ENCODE data around the gene DNAJC18.
A peak's percentile ranks its signal among the peaks of the same experiment; 100 is the strongest.

DNA sequence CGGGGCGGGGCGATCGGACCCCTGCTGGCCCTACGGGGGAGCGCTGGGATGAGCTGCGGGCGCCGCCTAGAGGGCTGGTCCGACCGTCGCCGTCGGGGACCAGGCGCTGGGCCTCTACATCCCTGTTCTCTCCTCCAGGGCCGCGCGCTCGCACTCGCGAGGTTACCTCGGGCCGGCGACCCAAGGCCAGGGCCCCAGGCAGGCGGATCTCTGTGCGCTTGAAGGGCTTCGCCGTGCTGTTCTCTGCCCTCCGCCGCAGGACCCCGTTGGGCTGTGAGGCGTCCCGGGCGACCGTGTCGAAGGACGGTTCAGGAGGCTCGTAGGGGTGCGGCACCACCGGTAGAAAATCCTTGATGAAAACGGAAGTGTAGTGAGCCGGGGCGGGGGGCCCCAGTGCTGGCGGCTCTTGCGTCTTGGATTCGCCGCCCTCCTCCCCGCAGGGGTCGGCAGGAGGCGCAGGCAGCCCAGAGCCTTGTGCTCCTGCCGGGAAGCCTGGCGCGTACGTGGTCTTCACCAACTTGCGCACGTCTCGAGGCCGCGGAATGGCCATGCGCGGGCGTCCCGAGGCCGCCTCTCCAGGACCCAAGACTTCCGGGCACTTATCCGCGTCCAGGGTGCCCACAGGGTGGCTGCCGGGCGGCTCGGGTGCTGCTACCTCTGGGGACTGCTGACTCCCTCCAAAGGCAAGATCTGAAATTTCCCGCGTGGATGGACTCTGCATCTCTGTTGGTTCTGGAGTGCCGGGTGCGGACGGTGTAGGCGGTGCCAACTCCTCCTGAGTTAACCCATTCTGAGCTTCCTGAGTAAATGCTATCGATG is 46.4 kb downstream of the DNAJC18 start:
- TF ChIP-seq, protein P1, sequence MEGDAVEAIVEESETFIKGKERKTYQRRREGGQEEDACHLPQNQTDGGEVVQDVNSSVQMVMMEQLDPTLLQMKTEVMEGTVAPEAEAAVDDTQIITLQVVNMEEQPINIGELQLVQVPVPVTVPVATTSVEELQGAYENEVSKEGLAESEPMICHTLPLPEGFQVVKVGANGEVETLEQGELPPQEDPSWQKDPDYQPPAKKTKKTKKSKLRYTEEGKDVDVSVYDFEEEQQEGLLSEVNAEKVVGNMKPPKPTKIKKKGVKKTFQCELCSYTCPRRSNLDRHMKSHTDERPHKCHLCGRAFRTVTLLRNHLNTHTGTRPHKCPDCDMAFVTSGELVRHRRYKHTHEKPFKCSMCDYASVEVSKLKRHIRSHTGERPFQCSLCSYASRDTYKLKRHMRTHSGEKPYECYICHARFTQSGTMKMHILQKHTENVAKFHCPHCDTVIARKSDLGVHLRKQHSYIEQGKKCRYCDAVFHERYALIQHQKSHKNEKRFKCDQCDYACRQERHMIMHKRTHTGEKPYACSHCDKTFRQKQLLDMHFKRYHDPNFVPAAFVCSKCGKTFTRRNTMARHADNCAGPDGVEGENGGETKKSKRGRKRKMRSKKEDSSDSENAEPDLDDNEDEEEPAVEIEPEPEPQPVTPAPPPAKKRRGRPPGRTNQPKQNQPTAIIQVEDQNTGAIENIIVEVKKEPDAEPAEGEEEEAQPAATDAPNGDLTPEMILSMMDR (IDR thresholded peaks at IDR 0.05; ENCODE audit: control extremely low read depth in 1 of 3, insufficient read depth in 1 of 3, low read depth in 1 of 3, low read length in 3 of 3): peak in 2 of 3 experiments; percentile 74 to 92; a peak in 3 of 4 replicates
- TF ChIP-seq SP1 (IDR thresholded peaks at IDR 0.05; ENCODE audit: low read depth, low read length) (no peak), POLR2A (IDR thresholded peaks at IDR 0.05; ENCODE audit: control extremely low read depth in 1 of 2, low read depth in 2 of 2, low read length in 2 of 2) (peak in 1 of 2 experiments; percentile 52; a peak in 2 of 3 replicates), RBBP5 (IDR thresholded peaks at IDR 0.05; ENCODE audit: borderline replicate concordance, low read depth, low read length) (0 out of 2 replicates have a peak, but pooled peaks have one; percentile 63), EP300 (IDR thresholded peaks at IDR 0.05; ENCODE audit: borderline replicate concordance in 1 of 2, low read depth in 2 of 2, low read length in 2 of 2) (peak in 1 of 2 experiments; percentile 3; a peak in 1 of 3 replicates), MAFK (IDR thresholded peaks at IDR 0.05; ENCODE audit: low read depth, low read length) (no peak), YY1 (IDR thresholded peaks at IDR 0.05; ENCODE audit: low read depth, low read length) (no peak), JUND (IDR thresholded peaks at IDR 0.05; ENCODE audit: low read length) (no peak), JUN (IDR thresholded peaks at IDR 0.05; ENCODE audit: low read depth, low read length) (no peak)
- TF ChIP-seq, protein P2, sequence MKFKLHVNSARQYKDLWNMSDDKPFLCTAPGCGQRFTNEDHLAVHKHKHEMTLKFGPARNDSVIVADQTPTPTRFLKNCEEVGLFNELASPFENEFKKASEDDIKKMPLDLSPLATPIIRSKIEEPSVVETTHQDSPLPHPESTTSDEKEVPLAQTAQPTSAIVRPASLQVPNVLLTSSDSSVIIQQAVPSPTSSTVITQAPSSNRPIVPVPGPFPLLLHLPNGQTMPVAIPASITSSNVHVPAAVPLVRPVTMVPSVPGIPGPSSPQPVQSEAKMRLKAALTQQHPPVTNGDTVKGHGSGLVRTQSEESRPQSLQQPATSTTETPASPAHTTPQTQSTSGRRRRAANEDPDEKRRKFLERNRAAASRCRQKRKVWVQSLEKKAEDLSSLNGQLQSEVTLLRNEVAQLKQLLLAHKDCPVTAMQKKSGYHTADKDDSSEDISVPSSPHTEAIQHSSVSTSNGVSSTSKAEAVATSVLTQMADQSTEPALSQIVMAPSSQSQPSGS (IDR thresholded peaks at IDR 0.05; ENCODE audit: low read length): no peak
